ENCODE results near the gene NCL. TPM values are rescaled to one million over a fixed set of nuclear protein-coding genes. Genes with fewer than 3 reads are reported as not detected.

Gene NCL
- total RNA-seq, 1 donor from 2014 or later: 354 TPM

- H3K9me3 Mint-ChIP-seq: no peaks in the 10 kb centered on the region
- Histone ChIP-seq H3K27ac (no peak overlapping the region), H3K4me2 (no peak overlapping the region), H3K9ac (no peak overlapping the region), H2AFZ (replicated peaks) (no peak overlapping the region), H3K4me3 (no peak overlapping the region), H3K27me3 (no peaks in the 10 kb centered on the region), H3K79me2 (ENCODE audit: low read depth) (no peaks in the 10 kb centered on the region), H4K20me1 (ENCODE audit: low read depth) (no peaks in the 10 kb centered on the region), H3K4me1 (no peaks in the 10 kb centered on the region), H3F3A (ENCODE audit: low read depth) (no peaks in the 10 kb centered on the region), H3K9me3 (ENCODE audit: low read depth) (no peaks in the 10 kb centered on the region), H3K36me3 (no peaks in the 10 kb centered on the region)
- TF ChIP-seq EZH2 (IDR thresholded peaks at IDR 0.05): no peak
- no peak for TF ChIP-seq CTCF (IDR thresholded peaks at IDR 0.05)
- no peak for TF ChIP-seq EZH2phosphoT487 (IDR thresholded peaks at IDR 0.05)
- peaks cover 3% of the 10 kb centered on the region for H3K4me1 Mint-ChIP-seq
- H3K27ac Mint-ChIP-seq: no peak overlapping the region
- H3K4me3 Mint-ChIP-seq: no peak overlapping the region
- DNase-seq (ENCODE audit: low spot score): peak; percentile 29
- H3K36me3 Mint-ChIP-seq: no peaks in the 10 kb centered on the region
- no peaks in the 10 kb centered on the region for H3K27me3 Mint-ChIP-seq (ENCODE audit: insufficient read depth, low read depth)
Observed at GRCh38 chr2:231418820-231419640, 45.3 kb downstream of the NCL start.

GRCh38 chr2:231415029-231415428 lies 49.3 kb downstream of the NCL start:
- Histone ChIP-seq H3K79me2 (ENCODE audit: low read depth) (no peaks in the 10 kb centered on the region), H3F3A (ENCODE audit: low read depth) (peaks cover 20% of the 10 kb centered on the region), H2AFZ (replicated peaks) (no peak overlapping the region), H3K36me3 (no peaks in the 10 kb centered on the region), H3K27ac (no peak overlapping the region), H3K4me2 (no peak overlapping the region), H4K20me1 (ENCODE audit: low read depth) (no peaks in the 10 kb centered on the region), H3K9me3 (ENCODE audit: low read depth) (no peaks in the 10 kb centered on the region), H3K9ac (no peak overlapping the region), H3K4me3 (no peak overlapping the region), H3K4me1 (peaks cover 10% of the 10 kb centered on the region), H3K27me3 (peaks cover 11% of the 10 kb centered on the region)
- Mint-ChIP-seq H3K4me3 (no peak overlapping the region), H3K27me3 (ENCODE audit: insufficient read depth, low read depth) (peaks cover 4% of the 10 kb centered on the region), H3K27ac (no peak overlapping the region), H3K36me3 (no peaks in the 10 kb centered on the region), H3K4me1 (peaks cover 11% of the 10 kb centered on the region), H3K9me3 (peaks cover 8% of the 10 kb centered on the region)
- no peak for DNase-seq (ENCODE audit: low spot score)
- no peak for TF ChIP-seq EZH2phosphoT487 (IDR thresholded peaks at IDR 0.05)

GRCh38 chr2:231413921-231414476 lies 50.3 kb downstream of the NCL start:
- H3K36me3 Mint-ChIP-seq: no peaks in the 10 kb centered on the region
- Histone ChIP-seq H3K4me3 (no peak overlapping the region), H3F3A (ENCODE audit: low read depth) (peaks cover 22% of the 10 kb centered on the region), H2AFZ (replicated peaks) (peak overlapping the region; percentile 48), H3K9me3 (ENCODE audit: low read depth) (no peaks in the 10 kb centered on the region), H3K4me1 (peaks cover 10% of the 10 kb centered on the region), H3K79me2 (ENCODE audit: low read depth) (no peaks in the 10 kb centered on the region), H3K27me3 (peaks cover 11% of the 10 kb centered on the region), H3K27ac (no peak overlapping the region), H3K4me2 (no peak overlapping the region), H3K9ac (no peak overlapping the region), H4K20me1 (ENCODE audit: low read depth) (no peaks in the 10 kb centered on the region), H3K36me3 (no peaks in the 10 kb centered on the region)
- H3K9me3 Mint-ChIP-seq: peaks cover 10% of the 10 kb centered on the region
- no peak overlapping the region for H3K4me3 Mint-ChIP-seq
- H3K27me3 Mint-ChIP-seq (ENCODE audit: insufficient read depth, low read depth): peaks cover 4% of the 10 kb centered on the region
- TF ChIP-seq EZH2phosphoT487 (IDR thresholded peaks at IDR 0.05) (no peak), EZH2 (IDR thresholded peaks at IDR 0.05) (no peak), CTCF (IDR thresholded peaks at IDR 0.05) (no peak)
- DNase-seq (ENCODE audit: low spot score): no peak
- H3K4me1 Mint-ChIP-seq: peaks cover 11% of the 10 kb centered on the region
- peak overlapping the region; percentile 86 for H3K27ac Mint-ChIP-seq

GRCh38 chr2:231413456-231413855 lies 50.8 kb downstream of the NCL start:
- no peak overlapping the region for H3K4me3 Mint-ChIP-seq
- no peaks in the 10 kb centered on the region for H3K36me3 ChIP-seq
- H2AFZ ChIP-seq (replicated peaks): peak overlapping the region; percentile 48
- peaks cover 10% of the 10 kb centered on the region for H3K9me3 Mint-ChIP-seq
- H3K27me3 Mint-ChIP-seq (ENCODE audit: insufficient read depth, low read depth): peaks cover 4% of the 10 kb centered on the region
- no peak for DNase-seq (ENCODE audit: low spot score)
- peaks cover 11% of the 10 kb centered on the region for H3K4me1 Mint-ChIP-seq
- peaks cover 11% of the 10 kb centered on the region for H3K27me3 ChIP-seq
- H3K79me2 ChIP-seq (ENCODE audit: low read depth): no peaks in the 10 kb centered on the region
- no peak overlapping the region for H3K4me3 ChIP-seq
- H3K27ac ChIP-seq: no peak overlapping the region
- no peak overlapping the region for H3K4me2 ChIP-seq
- no peaks in the 10 kb centered on the region for H3K9me3 ChIP-seq (ENCODE audit: low read depth)
- no peak for TF ChIP-seq CTCF (IDR thresholded peaks at IDR 0.05)
- TF ChIP-seq EZH2 (IDR thresholded peaks at IDR 0.05): no peak
- no peak for TF ChIP-seq EZH2phosphoT487 (IDR thresholded peaks at IDR 0.05)
- no peak overlapping the region for H3K9ac ChIP-seq
- peaks cover 10% of the 10 kb centered on the region for H3K4me1 ChIP-seq
- H3K36me3 Mint-ChIP-seq: no peaks in the 10 kb centered on the region
- no peak overlapping the region for H3K27ac Mint-ChIP-seq
- H4K20me1 ChIP-seq (ENCODE audit: low read depth): no peaks in the 10 kb centered on the region
- H3F3A ChIP-seq (ENCODE audit: low read depth): peaks cover 22% of the 10 kb centered on the region

Data from neural progenitor cell (in vitro differentiated cells).